ENCODE measurements around the gene GPD1L. TPM values are rescaled to one million over a fixed set of nuclear protein-coding genes. Genes with fewer than 3 reads are reported as not detected.

The GPD1L gene
- total RNA-seq, 4 donors from 2014 or later, result 24.0 to 42.8 (median 27.1) TPM

DNA sequence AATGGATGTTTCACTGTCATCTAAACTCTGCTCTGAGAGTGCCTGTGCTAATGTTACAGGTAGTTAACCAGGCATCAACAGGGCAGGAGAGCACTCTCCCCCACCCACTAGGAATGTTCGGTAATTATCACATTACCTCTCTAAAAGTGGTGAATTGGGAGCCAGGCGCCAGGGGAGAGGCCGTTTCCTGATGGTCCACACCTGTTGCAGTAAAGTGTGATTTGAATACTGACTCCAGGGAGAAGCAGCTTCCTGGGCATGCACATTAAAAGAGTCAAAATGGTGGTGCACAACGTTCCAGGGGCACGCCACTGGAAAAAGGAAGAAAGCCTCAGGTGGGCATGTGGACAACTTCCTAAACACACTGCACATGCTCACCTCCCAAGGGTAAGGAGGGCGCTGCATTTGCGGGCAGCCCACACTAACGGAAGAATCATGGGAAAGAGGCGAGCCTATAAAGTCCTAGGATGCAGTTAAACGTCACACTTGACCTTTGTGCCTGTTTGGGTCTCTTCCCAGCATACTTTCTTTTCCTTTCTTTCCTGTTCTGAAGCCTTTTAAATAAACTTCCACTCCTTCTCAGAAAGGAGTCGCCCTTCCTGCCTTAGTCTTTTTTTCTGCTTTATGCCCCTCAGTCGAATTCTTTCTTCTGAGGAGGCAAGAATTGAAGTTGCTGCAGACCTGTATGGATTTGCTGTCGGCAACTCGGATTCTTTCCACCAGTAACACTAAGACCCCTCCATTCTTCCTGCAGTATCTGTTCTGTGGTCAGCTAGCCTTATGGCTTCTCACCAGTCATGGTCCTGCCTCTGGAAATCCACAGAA lies 28.9 kb upstream of the GPD1L start:
- H3K4me3 ChIP-seq (ENCODE audit: low read depth, poor library complexity, severe bottlenecking), result no peak overlapping the region
- WGBS, 2 donors, result 56% methylated on average over 14 of the region's 14 CpGs
- intact Hi-C loops (cut with DNase I; ENCODE audit: low total_unique reads), result no loop called here
- TF ChIP-seq, protein P1, sequence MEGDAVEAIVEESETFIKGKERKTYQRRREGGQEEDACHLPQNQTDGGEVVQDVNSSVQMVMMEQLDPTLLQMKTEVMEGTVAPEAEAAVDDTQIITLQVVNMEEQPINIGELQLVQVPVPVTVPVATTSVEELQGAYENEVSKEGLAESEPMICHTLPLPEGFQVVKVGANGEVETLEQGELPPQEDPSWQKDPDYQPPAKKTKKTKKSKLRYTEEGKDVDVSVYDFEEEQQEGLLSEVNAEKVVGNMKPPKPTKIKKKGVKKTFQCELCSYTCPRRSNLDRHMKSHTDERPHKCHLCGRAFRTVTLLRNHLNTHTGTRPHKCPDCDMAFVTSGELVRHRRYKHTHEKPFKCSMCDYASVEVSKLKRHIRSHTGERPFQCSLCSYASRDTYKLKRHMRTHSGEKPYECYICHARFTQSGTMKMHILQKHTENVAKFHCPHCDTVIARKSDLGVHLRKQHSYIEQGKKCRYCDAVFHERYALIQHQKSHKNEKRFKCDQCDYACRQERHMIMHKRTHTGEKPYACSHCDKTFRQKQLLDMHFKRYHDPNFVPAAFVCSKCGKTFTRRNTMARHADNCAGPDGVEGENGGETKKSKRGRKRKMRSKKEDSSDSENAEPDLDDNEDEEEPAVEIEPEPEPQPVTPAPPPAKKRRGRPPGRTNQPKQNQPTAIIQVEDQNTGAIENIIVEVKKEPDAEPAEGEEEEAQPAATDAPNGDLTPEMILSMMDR (IDR thresholded peaks at IDR 0.05), result no peak
- no peak for TF ChIP-seq POLR2A (IDR thresholded peaks at IDR 0.05)
- no peak for DNase-seq (ENCODE audit: low spot score in 2 of 2)

DNA sequence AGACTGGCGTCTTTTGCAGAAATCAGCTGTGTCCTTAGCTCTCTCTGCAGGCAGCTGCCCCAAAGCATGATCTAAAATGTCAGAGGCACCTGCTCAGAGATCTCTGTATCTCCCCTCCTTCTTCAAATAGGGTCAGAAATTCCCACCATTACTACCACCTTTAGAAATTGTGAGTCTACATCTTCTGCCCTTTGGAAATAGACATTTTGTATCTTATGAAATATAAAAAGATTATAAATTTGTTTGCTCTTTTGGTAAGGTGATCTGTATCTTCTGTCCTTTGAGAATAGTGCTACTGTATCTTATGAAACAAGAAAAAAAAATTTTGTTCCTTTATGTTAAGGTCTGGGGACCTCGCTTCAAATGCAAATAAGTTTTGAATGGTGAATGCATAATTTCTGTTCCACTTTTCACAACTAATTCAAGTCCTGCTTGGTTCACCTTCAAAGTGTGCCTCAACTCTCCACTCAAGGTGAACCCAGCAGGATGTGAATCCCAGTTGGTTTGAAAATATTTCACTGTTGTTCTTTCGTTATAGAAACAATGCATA lies 28.3 kb upstream of the GPD1L start:
- intact Hi-C loops (cut with DNase I; ENCODE audit: low total_unique reads), result no loop called here
- TF ChIP-seq POLR2A (IDR thresholded peaks at IDR 0.05), result no peak
- TF ChIP-seq, protein P1 (IDR thresholded peaks at IDR 0.05), result no peak
- H3K4me3 ChIP-seq (ENCODE audit: low read depth, poor library complexity, severe bottlenecking), result no peak overlapping the region
- 81 to 88% methylated on average over 3 of the region's 3 CpGs for WGBS, 2 donors
- DNase-seq (ENCODE audit: low spot score in 2 of 2), result no peak

DNA sequence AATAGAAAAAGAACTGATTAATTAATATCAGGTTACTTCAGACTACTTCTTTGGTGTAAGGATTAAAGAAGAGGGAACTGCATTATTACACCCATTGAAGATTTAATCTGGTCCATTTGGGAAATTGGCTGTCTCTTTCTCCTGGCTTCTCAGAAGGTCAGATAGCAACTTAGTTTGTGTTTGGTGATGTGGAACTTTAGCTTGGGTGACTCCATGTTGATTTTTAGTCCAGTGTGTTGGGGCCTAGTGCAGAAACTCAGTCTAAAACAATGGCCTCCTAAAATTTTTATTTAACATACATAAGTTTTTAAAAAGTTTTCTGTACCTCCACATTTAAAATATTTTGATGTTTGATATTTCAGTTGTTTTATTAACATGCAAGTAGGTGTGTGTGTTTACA lies 27.6 kb upstream of the GPD1L start:
- intact Hi-C loops (cut with DNase I; ENCODE audit: low total_unique reads), result no loop called here
- DNase-seq (ENCODE audit: low spot score in 2 of 2), result no peak
- H3K4me3 ChIP-seq (ENCODE audit: low read depth, poor library complexity, severe bottlenecking), result no peak overlapping the region
- TF ChIP-seq, protein P1 (IDR thresholded peaks at IDR 0.05), result no peak
- no peak for TF ChIP-seq POLR2A (IDR thresholded peaks at IDR 0.05)

DNA sequence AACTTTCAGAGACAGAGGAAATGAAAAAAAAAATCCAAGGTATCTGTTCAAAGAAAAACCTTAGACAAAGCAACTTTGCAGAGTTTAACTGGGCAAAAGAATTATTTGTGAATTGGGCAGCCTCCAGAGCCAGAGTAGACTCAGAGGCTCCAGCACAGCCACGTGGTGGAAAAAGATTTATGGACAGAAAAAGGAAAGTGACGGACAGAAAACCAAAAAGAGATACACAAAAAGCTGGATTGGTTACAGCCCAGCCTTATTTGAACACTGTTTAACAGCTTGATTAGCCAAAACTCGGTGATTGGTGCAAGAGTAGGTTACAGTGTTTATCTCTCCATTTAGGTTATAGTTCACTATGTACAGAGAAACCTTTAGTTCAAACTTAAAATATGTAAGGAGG lies 23.7 kb upstream of the GPD1L start:
- DNase-seq (ENCODE audit: low spot score in 2 of 2), result no peak
- WGBS, 2 donors, result 10 to 15% methylated on average over 3 of the region's 3 CpGs
- intact Hi-C loops (cut with DNase I; ENCODE audit: low total_unique reads), result no loop called here
- no peak for TF ChIP-seq POLR2A (IDR thresholded peaks at IDR 0.05)
- TF ChIP-seq, protein P1 (IDR thresholded peaks at IDR 0.05), result no peak
- H3K4me3 ChIP-seq (ENCODE audit: low read depth, poor library complexity, severe bottlenecking), result no peak overlapping the region

DNA sequence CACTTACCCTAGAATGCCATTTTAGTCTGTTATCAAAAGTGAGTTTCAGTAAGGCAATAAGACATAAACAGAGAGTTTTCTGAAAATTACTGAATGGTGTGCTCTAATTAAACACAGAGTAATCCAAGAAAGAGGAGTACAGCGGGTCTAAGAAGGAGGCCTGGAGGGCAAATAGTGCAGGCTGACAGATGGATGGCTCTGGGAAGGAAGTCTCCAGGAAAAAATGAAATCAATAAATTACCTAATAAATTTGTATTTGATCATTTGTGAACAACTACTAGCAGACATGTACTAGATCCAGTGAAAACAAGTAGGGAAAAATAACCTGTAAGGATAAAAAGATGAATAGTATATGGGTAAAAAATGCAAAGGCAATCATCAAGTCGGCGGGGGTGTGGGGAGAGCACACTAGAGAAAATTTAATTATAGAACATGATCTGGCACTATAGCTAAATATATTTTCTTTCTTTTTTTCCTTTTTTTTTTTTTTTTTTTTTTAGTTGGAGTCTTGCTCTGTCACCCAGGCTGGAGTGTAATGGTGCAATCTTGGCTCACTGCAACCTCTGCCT lies 22.6 kb upstream of the GPD1L start:
- DNase-seq (ENCODE audit: low spot score in 2 of 2), result no peak
- intact Hi-C loops (cut with DNase I; ENCODE audit: low total_unique reads), result no loop called here
- TF ChIP-seq POLR2A (IDR thresholded peaks at IDR 0.05), result no peak
- TF ChIP-seq, protein P1 (IDR thresholded peaks at IDR 0.05), result no peak
- 82 to 85% methylated on average over 3 of the region's 3 CpGs for WGBS, 2 donors
- H3K4me3 ChIP-seq (ENCODE audit: low read depth, poor library complexity, severe bottlenecking), result no peak overlapping the region

All from lower leg skin (tissue), 4 donors.